ENCODE results near the gene CYP4A22.

DNA sequence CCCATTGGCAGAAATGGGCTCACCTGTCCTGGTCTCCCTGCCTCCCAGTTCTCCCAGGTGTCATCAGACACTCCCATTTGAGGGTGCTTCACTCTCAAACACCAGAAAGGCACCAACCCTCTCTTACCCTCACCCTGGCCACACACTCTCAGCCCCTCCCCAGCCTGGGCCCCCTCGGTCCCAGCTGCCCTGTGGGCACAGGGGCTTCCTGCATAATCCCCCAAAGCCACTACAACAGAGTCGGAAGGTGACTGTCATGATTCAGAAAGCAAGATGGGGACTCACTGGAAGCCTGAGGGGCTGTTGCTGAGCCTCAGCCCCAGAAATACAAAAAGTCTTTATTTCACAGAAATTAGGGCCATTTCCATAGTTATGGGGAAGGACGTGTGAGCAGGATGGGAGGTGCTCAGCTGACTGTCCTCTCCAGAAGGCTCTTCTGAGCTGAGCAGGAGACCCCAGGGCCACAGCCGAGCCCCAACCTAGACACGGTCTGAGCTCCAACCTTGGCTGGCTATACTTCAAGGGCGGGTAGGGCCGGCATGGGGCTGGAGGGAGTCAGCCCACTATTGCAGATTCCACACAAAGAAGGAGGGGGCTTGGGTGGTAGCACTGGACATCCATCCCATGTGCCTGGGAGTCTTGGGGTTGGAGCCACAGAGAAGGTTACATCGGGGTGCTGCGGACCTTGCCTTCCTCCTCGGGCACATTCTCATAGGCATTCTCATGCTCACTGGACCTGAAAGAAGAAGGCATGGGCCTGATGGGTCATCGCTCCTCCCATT lies 46.3 kb downstream of the CYP4A22 start:
- TF ChIP-seq POLR2A (IDR thresholded peaks at IDR 0.05) = no peak
- TF ChIP-seq, protein P1, sequence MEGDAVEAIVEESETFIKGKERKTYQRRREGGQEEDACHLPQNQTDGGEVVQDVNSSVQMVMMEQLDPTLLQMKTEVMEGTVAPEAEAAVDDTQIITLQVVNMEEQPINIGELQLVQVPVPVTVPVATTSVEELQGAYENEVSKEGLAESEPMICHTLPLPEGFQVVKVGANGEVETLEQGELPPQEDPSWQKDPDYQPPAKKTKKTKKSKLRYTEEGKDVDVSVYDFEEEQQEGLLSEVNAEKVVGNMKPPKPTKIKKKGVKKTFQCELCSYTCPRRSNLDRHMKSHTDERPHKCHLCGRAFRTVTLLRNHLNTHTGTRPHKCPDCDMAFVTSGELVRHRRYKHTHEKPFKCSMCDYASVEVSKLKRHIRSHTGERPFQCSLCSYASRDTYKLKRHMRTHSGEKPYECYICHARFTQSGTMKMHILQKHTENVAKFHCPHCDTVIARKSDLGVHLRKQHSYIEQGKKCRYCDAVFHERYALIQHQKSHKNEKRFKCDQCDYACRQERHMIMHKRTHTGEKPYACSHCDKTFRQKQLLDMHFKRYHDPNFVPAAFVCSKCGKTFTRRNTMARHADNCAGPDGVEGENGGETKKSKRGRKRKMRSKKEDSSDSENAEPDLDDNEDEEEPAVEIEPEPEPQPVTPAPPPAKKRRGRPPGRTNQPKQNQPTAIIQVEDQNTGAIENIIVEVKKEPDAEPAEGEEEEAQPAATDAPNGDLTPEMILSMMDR (IDR thresholded peaks at IDR 0.05) = no peak

Data from Peyer's patch (tissue), 4 donors.